ENCODE data around the gene ZNHIT3.
"Not testable (repeated sequence)": the region's sequence is repeated elsewhere in the genome, so short reads cannot be mapped to it uniquely, and the experiment has no call there.

The ZNHIT3 gene

GRCh38 chr17:36485027-36485426, 1.5 kb upstream of the ZNHIT3 start:
- DNase-seq, result no peak

- no peak for DNase-seq
Measured at GRCh38 chr17:36485805-36486203, 677 bp upstream of the ZNHIT3 start.

GRCh38 chr17:36493956-36494355, 7.5 kb downstream of the ZNHIT3 start:
- DNase-seq, result no peak

GRCh38 chr17:36494674-36495073, 8.2 kb downstream of the ZNHIT3 start:
- DNase-seq, result no peak

- DNase-seq, result no peak
Measured at GRCh38 chr17:36495076-36495578, 8.6 kb downstream of the ZNHIT3 start.

- DNase-seq, result no peak
Measured at GRCh38 chr17:36496018-36496789, 9.7 kb downstream of the ZNHIT3 start.

- no peak for DNase-seq
Measured at GRCh38 chr17:36498155-36498554, 11.7 kb downstream of the ZNHIT3 start.

- no peak for DNase-seq
Measured at GRCh38 chr17:36498560-36499300, 12.2 kb downstream of the ZNHIT3 start.

GRCh38 chr17:36500745-36501225, 14.3 kb downstream of the ZNHIT3 start:
- no peak for DNase-seq

GRCh38 chr17:36501351-36501750, 14.9 kb downstream of the ZNHIT3 start:
- no peak for DNase-seq

GRCh38 chr17:36501963-36502362, 15.5 kb downstream of the ZNHIT3 start:
- no peak for DNase-seq

GRCh38 chr17:36503456-36504155, 17.1 kb downstream of the ZNHIT3 start:
- no peak for DNase-seq

- DNase-seq, result no peak
Measured at GRCh38 chr17:36504156-36504545, 17.7 kb downstream of the ZNHIT3 start.

- no peak for DNase-seq
Measured at GRCh38 chr17:36505171-36505570, 18.7 kb downstream of the ZNHIT3 start.

GRCh38 chr17:36506249-36506826, 19.9 kb downstream of the ZNHIT3 start:
- no peak for DNase-seq

GRCh38 chr17:36506831-36507230, 20.4 kb downstream of the ZNHIT3 start:
- no peak for DNase-seq

- DNase-seq, result no peak
Measured at GRCh38 chr17:36507266-36507665, 20.8 kb downstream of the ZNHIT3 start.

GRCh38 chr17:36508439-36508838, 22.0 kb downstream of the ZNHIT3 start:
- not testable (repeated sequence) for DNase-seq

- DNase-seq, result no peak
Measured at GRCh38 chr17:36509272-36509985, 22.9 kb downstream of the ZNHIT3 start.

GRCh38 chr17:36510636-36511035, 24.2 kb downstream of the ZNHIT3 start:
- DNase-seq, result no peak

- no peak for DNase-seq
Measured at GRCh38 chr17:36511216-36511615, 24.7 kb downstream of the ZNHIT3 start.

GRCh38 chr17:36512641-36513040, 26.2 kb downstream of the ZNHIT3 start:
- no peak for DNase-seq
